ENCODE measurements around the gene SDSL.

The SDSL gene

DNA sequence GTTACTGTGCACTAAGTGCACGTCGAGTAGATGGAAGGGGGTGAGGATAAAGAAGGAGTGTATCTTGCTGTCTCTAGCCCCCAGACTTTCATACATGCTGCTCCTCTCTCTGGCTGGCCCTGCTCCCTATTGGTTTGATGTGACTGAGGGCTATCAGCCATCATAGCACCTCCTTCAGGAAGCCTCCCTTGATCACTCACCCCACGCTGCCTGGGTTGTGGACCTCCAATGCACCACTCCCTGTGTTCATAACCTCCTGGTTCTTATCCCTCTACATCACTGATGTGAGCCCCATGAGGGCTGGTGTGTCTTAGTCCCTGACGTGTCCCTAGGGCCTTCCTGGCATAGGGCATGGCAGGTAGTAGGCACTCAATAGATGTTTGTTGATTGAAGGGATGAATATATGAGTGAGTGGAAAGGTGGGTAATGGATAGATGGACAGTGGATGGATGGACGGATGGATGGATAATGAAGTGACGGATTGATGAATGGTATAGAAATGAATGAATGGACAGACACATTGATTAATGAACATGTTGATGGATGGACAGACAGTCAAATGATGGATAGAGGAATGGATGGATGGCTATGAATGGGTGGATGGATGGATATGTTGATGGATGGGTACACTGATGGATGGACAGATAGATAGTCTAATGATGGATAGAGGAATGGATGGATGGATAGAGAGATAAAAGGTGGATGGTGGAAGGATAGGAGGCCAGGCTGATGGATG, 15.0 kb downstream of the SDSL start:
- Histone ChIP-seq H3K36me3 (ENCODE audit: control insufficient read depth, insufficient read depth, low read length) (no peaks in the 10 kb centered on the region), H3K27me3 (ENCODE audit: control insufficient read depth, insufficient read depth, low read length) (no peaks in the 10 kb centered on the region), H3K4me1 (ENCODE audit: control insufficient read depth, insufficient read depth, low read length) (no peaks in the 10 kb centered on the region), H3K4me3 (ENCODE audit: low read length) (no peak overlapping the region), H3K27ac (ENCODE audit: low read length) (no peak overlapping the region), H3K9me3 (ENCODE audit: control insufficient read depth, insufficient read depth, low read length) (no peaks in the 10 kb centered on the region)
- 100% methylated on average over 2 of the region's 6 CpGs for WGBS (ENCODE audit: insufficient coverage, insufficient read length)
- no peak for DNase-seq (ENCODE audit: low read depth, low spot score)

GRCh38 chr12:113437729-113438100, 15.5 kb downstream of the SDSL start:
- no CpG with 5 or more reads among the region's 9 CpGs for WGBS (ENCODE audit: insufficient coverage, insufficient read length)
- no peak for DNase-seq (ENCODE audit: low read depth, low spot score)
- H3K9me3 ChIP-seq (ENCODE audit: control insufficient read depth, insufficient read depth, low read length), result no peaks in the 10 kb centered on the region

DNA sequence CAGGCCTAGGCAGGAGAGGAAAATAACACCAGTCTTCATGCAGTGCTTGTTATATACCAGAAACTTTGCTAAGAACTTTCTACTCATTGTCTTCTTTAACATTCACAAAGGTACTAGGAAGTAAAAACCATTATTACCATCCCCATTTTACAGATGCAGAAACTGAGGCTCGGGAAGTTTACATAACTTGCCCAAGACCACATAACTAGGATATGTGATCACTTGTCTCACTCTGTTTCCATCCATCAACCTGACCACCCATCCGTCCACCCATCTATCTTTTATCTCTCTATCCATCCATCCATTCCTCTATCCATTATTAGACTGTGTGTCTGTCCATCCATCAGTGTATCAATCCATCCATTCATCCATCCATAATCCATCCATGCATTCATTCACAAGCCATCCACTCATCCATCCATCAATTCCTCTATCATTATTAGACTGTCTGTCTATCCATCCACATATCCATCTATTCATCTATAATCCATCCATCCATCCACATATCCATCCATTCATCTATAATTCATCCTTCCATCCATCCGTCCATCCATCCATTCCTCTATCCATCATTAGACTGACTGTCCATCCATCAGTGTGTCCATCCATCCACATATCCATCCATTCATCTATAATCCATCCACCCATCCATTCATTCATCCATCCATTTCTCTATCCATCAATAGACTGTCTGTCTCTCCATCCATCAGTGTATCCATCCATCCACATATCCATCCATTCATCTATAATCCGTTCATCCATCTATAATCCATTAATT, 16.5 kb downstream of the SDSL start:
- Histone ChIP-seq H3K4me1 (ENCODE audit: control insufficient read depth, insufficient read depth, low read length) (no peaks in the 10 kb centered on the region), H3K27me3 (ENCODE audit: control insufficient read depth, insufficient read depth, low read length) (no peaks in the 10 kb centered on the region), H3K9me3 (ENCODE audit: control insufficient read depth, insufficient read depth, low read length) (no peaks in the 10 kb centered on the region), H3K36me3 (ENCODE audit: control insufficient read depth, insufficient read depth, low read length) (no peaks in the 10 kb centered on the region), H3K4me3 (ENCODE audit: low read length) (no peak overlapping the region), H3K27ac (ENCODE audit: low read length) (no peak overlapping the region)
- no peak for DNase-seq (ENCODE audit: low read depth, low spot score)
- WGBS (ENCODE audit: insufficient coverage, insufficient read length), result 100% methylated on average over 2 of the region's 4 CpGs

More at GRCh38 chr12:113437729-113438100, 15.5 kb downstream of the SDSL start:
- Histone ChIP-seq H3K27ac (ENCODE audit: low read length) (no peak overlapping the region), H3K4me3 (ENCODE audit: low read length) (no peak overlapping the region), H3K4me1 (ENCODE audit: control insufficient read depth, insufficient read depth, low read length) (no peaks in the 10 kb centered on the region), H3K36me3 (ENCODE audit: control insufficient read depth, insufficient read depth, low read length) (no peaks in the 10 kb centered on the region), H3K27me3 (ENCODE audit: control insufficient read depth, insufficient read depth, low read length) (no peaks in the 10 kb centered on the region)

DNA sequence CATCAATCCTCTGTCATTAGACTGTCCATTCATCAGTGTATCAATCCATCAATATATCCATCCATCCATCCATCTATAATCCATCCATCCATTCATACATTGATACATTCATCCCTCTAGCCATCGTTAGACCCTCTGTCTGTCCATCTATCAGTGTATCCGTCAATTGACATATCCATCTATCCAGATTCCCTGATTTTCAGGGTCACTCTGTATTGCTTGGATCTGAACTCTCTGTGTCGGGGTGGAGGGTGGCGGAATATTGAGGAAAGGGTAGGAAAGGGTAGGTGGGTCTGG, 17.1 kb downstream of the SDSL start:
- no peak overlapping the region for H3K27ac ChIP-seq (ENCODE audit: low read length)
- DNase-seq (ENCODE audit: low read depth, low spot score), result no peak
- H3K36me3 ChIP-seq (ENCODE audit: control insufficient read depth, insufficient read depth, low read length), result no peaks in the 10 kb centered on the region
- no peaks in the 10 kb centered on the region for H3K4me1 ChIP-seq (ENCODE audit: control insufficient read depth, insufficient read depth, low read length)
- H3K4me3 ChIP-seq (ENCODE audit: low read length), result no peak overlapping the region
- 100% methylated on average over 1 of the region's 4 CpGs for WGBS (ENCODE audit: insufficient coverage, insufficient read length)
- H3K27me3 ChIP-seq (ENCODE audit: control insufficient read depth, insufficient read depth, low read length), result no peaks in the 10 kb centered on the region
- no peaks in the 10 kb centered on the region for H3K9me3 ChIP-seq (ENCODE audit: control insufficient read depth, insufficient read depth, low read length)

- Histone ChIP-seq H3K4me1 (ENCODE audit: control insufficient read depth, insufficient read depth, low read length) (no peaks in the 10 kb centered on the region), H3K36me3 (ENCODE audit: control insufficient read depth, insufficient read depth, low read length) (no peaks in the 10 kb centered on the region), H3K27ac (ENCODE audit: low read length) (no peak overlapping the region), H3K9me3 (ENCODE audit: control insufficient read depth, insufficient read depth, low read length) (no peaks in the 10 kb centered on the region), H3K27me3 (ENCODE audit: control insufficient read depth, insufficient read depth, low read length) (no peaks in the 10 kb centered on the region), H3K4me3 (ENCODE audit: low read length) (no peak overlapping the region)
- no CpG with 5 or more reads among the region's 8 CpGs for whole genome bisulfite sequencing (ENCODE audit: insufficient coverage, insufficient read length)
- no peak for DNase-seq (ENCODE audit: low read depth, low spot score)
These were observed 17.4 kb downstream of the SDSL start for GRCh38 chr12:113439606-113440030.

GRCh38 chr12:113440336-113440735, 18.2 kb downstream of the SDSL start:
- WGBS (ENCODE audit: insufficient coverage, insufficient read length), result no CpG with 5 or more reads among the region's 7 CpGs
- no peaks in the 10 kb centered on the region for H3K9me3 ChIP-seq (ENCODE audit: control insufficient read depth, insufficient read depth, low read length)

GRCh38 chr12:113440947-113441782, 19.0 kb downstream of the SDSL start:
- Histone ChIP-seq H3K4me1 (ENCODE audit: control insufficient read depth, insufficient read depth, low read length) (no peaks in the 10 kb centered on the region), H3K36me3 (ENCODE audit: control insufficient read depth, insufficient read depth, low read length) (no peaks in the 10 kb centered on the region), H3K27me3 (ENCODE audit: control insufficient read depth, insufficient read depth, low read length) (no peaks in the 10 kb centered on the region), H3K9me3 (ENCODE audit: control insufficient read depth, insufficient read depth, low read length) (no peaks in the 10 kb centered on the region), H3K27ac (ENCODE audit: low read length) (no peak overlapping the region), H3K4me3 (ENCODE audit: low read length) (no peak overlapping the region)
- DNase-seq (ENCODE audit: low read depth, low spot score), result no peak
- no CpG with 5 or more reads among the region's 14 CpGs for WGBS (ENCODE audit: insufficient coverage, insufficient read length)

More at GRCh38 chr12:113440336-113440735, 18.2 kb downstream of the SDSL start:
- H3K27me3 ChIP-seq (ENCODE audit: control insufficient read depth, insufficient read depth, low read length), result no peaks in the 10 kb centered on the region
- no peaks in the 10 kb centered on the region for H3K4me1 ChIP-seq (ENCODE audit: control insufficient read depth, insufficient read depth, low read length)
- H3K36me3 ChIP-seq (ENCODE audit: control insufficient read depth, insufficient read depth, low read length), result no peaks in the 10 kb centered on the region
- DNase-seq (ENCODE audit: low read depth, low spot score), result no peak
- H3K27ac ChIP-seq (ENCODE audit: low read length), result no peak overlapping the region
- no peak overlapping the region for H3K4me3 ChIP-seq (ENCODE audit: low read length)

GRCh38 chr12:113443030-113443539, 20.9 kb downstream of the SDSL start:
- no peaks in the 10 kb centered on the region for H3K27me3 ChIP-seq (ENCODE audit: control insufficient read depth, insufficient read depth, low read length)
- DNase-seq (ENCODE audit: low read depth, low spot score), result no peak
- no peaks in the 10 kb centered on the region for H3K36me3 ChIP-seq (ENCODE audit: control insufficient read depth, insufficient read depth, low read length)
- H3K4me3 ChIP-seq (ENCODE audit: low read length), result no peak overlapping the region
- H3K9me3 ChIP-seq (ENCODE audit: control insufficient read depth, insufficient read depth, low read length), result no peaks in the 10 kb centered on the region
- no peaks in the 10 kb centered on the region for H3K4me1 ChIP-seq (ENCODE audit: control insufficient read depth, insufficient read depth, low read length)
- H3K27ac ChIP-seq (ENCODE audit: low read length), result no peak overlapping the region
- no CpG with 5 or more reads among the region's 6 CpGs for WGBS (ENCODE audit: insufficient coverage, insufficient read length)

DNA sequence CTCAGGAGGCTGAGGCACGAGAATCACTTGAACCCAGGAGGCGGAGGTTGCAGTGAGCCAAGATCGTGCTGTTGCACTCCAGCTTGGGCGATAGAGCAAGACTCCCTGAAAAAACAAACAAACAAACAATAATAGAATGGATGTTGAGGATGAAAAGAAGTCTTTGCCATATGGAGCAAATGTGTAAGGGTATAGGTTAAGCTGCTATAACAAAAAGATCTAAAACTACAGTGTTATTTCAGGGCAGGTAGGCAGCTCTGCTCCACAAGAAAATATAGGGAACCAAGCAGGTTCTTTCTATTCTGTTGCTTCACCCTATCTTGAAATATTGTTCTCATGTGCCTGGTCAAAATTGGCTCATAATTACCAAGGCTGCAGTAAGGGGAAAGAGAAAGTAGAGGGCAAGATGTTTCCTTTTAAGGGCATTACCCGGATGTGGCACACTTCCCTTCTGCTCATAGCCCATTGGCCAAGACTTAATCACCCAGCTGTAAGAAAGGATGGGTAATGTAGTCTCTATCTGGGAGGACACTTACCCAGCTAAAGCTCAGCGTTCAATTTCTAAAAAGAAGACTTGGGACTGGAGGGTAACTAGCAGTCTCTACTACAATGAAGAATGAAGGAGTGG, 23.5 kb downstream of the SDSL start:
- WGBS (ENCODE audit: insufficient coverage, insufficient read length), result no CpG with 5 or more reads among the region's 6 CpGs
- no peaks in the 10 kb centered on the region for H3K4me1 ChIP-seq (ENCODE audit: control insufficient read depth, insufficient read depth, low read length)
- H3K27me3 ChIP-seq (ENCODE audit: control insufficient read depth, insufficient read depth, low read length), result no peaks in the 10 kb centered on the region
- no peak overlapping the region for H3K4me3 ChIP-seq (ENCODE audit: low read length)
- no peak overlapping the region for H3K27ac ChIP-seq (ENCODE audit: low read length)
- H3K36me3 ChIP-seq (ENCODE audit: control insufficient read depth, insufficient read depth, low read length), result no peaks in the 10 kb centered on the region
- no peak for DNase-seq (ENCODE audit: low read depth, low spot score)
- H3K9me3 ChIP-seq (ENCODE audit: control insufficient read depth, insufficient read depth, low read length), result no peaks in the 10 kb centered on the region

- DNase-seq (ENCODE audit: low read depth, low spot score), result no peak
- no peaks in the 10 kb centered on the region for H3K9me3 ChIP-seq (ENCODE audit: control insufficient read depth, insufficient read depth, low read length)
- no peak overlapping the region for H3K4me3 ChIP-seq (ENCODE audit: low read length)
- H3K4me1 ChIP-seq (ENCODE audit: control insufficient read depth, insufficient read depth, low read length), result no peaks in the 10 kb centered on the region
- H3K36me3 ChIP-seq (ENCODE audit: control insufficient read depth, insufficient read depth, low read length), result no peaks in the 10 kb centered on the region
- H3K27ac ChIP-seq (ENCODE audit: low read length), result no peak overlapping the region
- WGBS (ENCODE audit: insufficient coverage, insufficient read length), result no CpG with 5 or more reads among the region's 7 CpGs
- H3K27me3 ChIP-seq (ENCODE audit: control insufficient read depth, insufficient read depth, low read length), result no peaks in the 10 kb centered on the region
These were observed 26.7 kb downstream of the SDSL start for GRCh38 chr12:113448873-113449272.

Measured in iPS DF 6.9 (cell line).